GM12878 (cell line): ENCODE data around the gene NOTCH4. TPM values are rescaled to one million over a fixed set of nuclear protein-coding genes. Genes with fewer than 3 reads are reported as not detected.

Experiments
- ATAC-seq: fragments of 200-7000 bp; cut with Tn5 transposase; 3 replicates; pipeline ENCODE4 v1.9.1; 2020; ENCODE audit warnings: mild to moderate bottlenecking, moderate library complexity
- BruUV-seq: library from RNA; stranded (reverse); fragments of 400-500 nt; replicated peaks from 2 replicates; lab custom pipeline; 2021; lab: Mats Ljungman, UMichigan
- CTCF ChIA-PET: fragments of 300-600 bp; sonication (Branson Sonifier 250); formaldehyde crosslinking; extraction: SDS; loops from one replicate; lab custom pipeline; 2021; ENCODE audit warnings: inconsistent platforms; lab: Yijun Ruan, JAX
- POLR2A ChIA-PET: fragments of 350-600 bp; formaldehyde crosslinking; extraction: SDS; loops from one replicate; lab custom pipeline; 2021; ENCODE audit warnings: inconsistent platforms; lab: Charles Lee
- RAD21 ChIA-PET: fragments of 300-600 bp; sonication (Branson Sonifier 250); formaldehyde crosslinking; loops from one replicate; lab custom pipeline; 2023; ENCODE audit warnings: antibody characterized with exemption; ENCODE audit not compliant: unreplicated experiment; lab: Charles Lee
- SMC1A ChIA-PET: fragments of 300-600 bp; sonication (Branson Sonifier 250); formaldehyde crosslinking; loops from one replicate; lab custom pipeline; 2023; ENCODE audit not compliant: unreplicated experiment, uncharacterized antibody; lab: Charles Lee
- DNase-seq: peaks from one replicate; pipeline ENCODE4 v3.0.0-alpha.2; 2011; ENCODE audit warnings: low read depth, low spot score
- FAIRE-seq: peaks from 3 replicates; lab custom pipeline; 2011; peaks lifted over from hg19 to GRCh38; lab: Jason Lieb, UNC
- H2AFZ ChIP-seq: 2 replicates; pipeline ENCODE4 v1.6.0; 2011; ENCODE audit warnings: low read depth, low read length, control low read depth; ENCODE audit not compliant: control insufficient read depth
- H3K27ac ChIP-seq: 2 replicates; pipeline ENCODE4 v1.5.1; 2011; ENCODE audit warnings: control low read depth; ENCODE audit not compliant: control insufficient read depth, insufficient read depth
- H3K27me3 ChIP-seq, 2 experiments: replicated peaks in 1 of 2; 2 replicates each; pipeline versions ENCODE4 v1.6.0 to v1.6.1; 2011; ENCODE audit warnings: low read length in 1 of 2; ENCODE audit not compliant: control insufficient read depth in 2 of 2, insufficient read depth in 2 of 2
- H3K36me3 ChIP-seq, 2 experiments: 2 replicates each; pipeline ENCODE4 v1.5.1; 2011; ENCODE audit warnings: low read length in 1 of 2; ENCODE audit not compliant: control insufficient read depth in 2 of 2, insufficient read depth in 2 of 2
- H3K4me1 ChIP-seq: 2 replicates; pipeline ENCODE4 v1.6.1; 2011; ENCODE audit warnings: mild to moderate bottlenecking, low read length, moderate library complexity, mixed read lengths; ENCODE audit not compliant: control insufficient read depth, insufficient read depth
- H3K4me2 ChIP-seq: 2 replicates; pipeline ENCODE4 v1.6.0; 2011; ENCODE audit warnings: control low read depth; ENCODE audit not compliant: control insufficient read depth, insufficient read depth
- H3K4me3 ChIP-seq: fragments of 200-600 bp; sonication (generic); 2 replicates; pipeline ENCODE4 v1.5.1; 2016
- H3K79me2 ChIP-seq: 2 replicates; pipeline ENCODE4 v1.6.0; 2011; ENCODE audit warnings: low read length; ENCODE audit not compliant: control insufficient read depth, insufficient read depth
- H3K9ac ChIP-seq: 2 replicates; pipeline ENCODE4 v1.8.0; 2011; ENCODE audit warnings: low read length, control low read depth, mixed read lengths; ENCODE audit not compliant: control insufficient read depth, insufficient read depth
- H3K9me3 ChIP-seq: replicated peaks from 3 replicates; pipeline ENCODE4 v1.5.1; 2011; ENCODE audit warnings: mild to moderate bottlenecking, low read length; ENCODE audit not compliant: control insufficient read depth, insufficient read depth
- H4K20me1 ChIP-seq: 2 replicates; pipeline ENCODE4 v1.6.0; 2011; ENCODE audit not compliant: control insufficient read depth, insufficient read depth
- CTCF ChIP-seq, 3 experiments: IDR thresholded peaks in 2 of 3; conservative IDR thresholded peaks in 1 of 3; 2 replicates each; pipeline ENCODE4 v1.5.1; 2011; ENCODE audit warnings: low read depth in 3 of 3, low read length in 3 of 3, mild to moderate bottlenecking in 3 of 3, control low read depth in 2 of 3, moderate library complexity in 2 of 3, inconsistent platforms in 1 of 3, mixed read lengths in 1 of 3; ENCODE audit not compliant: control insufficient read depth in 2 of 3, insufficient read depth in 1 of 3; ENCODE audit errors: extremely low read depth in 1 of 3
- GATAD2B ChIP-seq: fragments of 450-650 bp; conservative IDR thresholded peaks from 2 replicates; pipeline ENCODE4 v1.6.1; 2017; ENCODE audit warnings: low read depth, mild to moderate bottlenecking, moderate library complexity
- RAD21 ChIP-seq: IDR thresholded peaks from 2 replicates; pipeline ENCODE4 v1.6.1; 2011; ENCODE audit warnings: mild to moderate bottlenecking, low read depth, low read length, moderate library complexity; ENCODE audit not compliant: insufficient read depth
- SMC3 ChIP-seq: IDR thresholded peaks from 2 replicates; pipeline ENCODE4 v1.6.1; 2011; ENCODE audit warnings: low read length, improper control_type of control experiment, borderline replicate concordance
- USF2 ChIP-seq: IDR thresholded peaks from 2 replicates; pipeline ENCODE4 v1.6.1; 2011; ENCODE audit warnings: low read depth, low read length, improper control_type of control experiment, borderline replicate concordance
- WGBS: methylation state at CpG from one replicate; pipeline ENCODE4 v1.1.6; 2016; ENCODE audit warnings: low lambda C conversion rate; ENCODE audit not compliant: insufficient replicate concordance, insufficient coverage; ENCODE audit errors: missing lambda C conversion rate; 5-methylcytosine and 5-hydroxymethylcytosine counted together
- in situ Hi-C: fragments of 300-500 bp; cut with MboI; formaldehyde crosslinking; loops from 9 replicates; pipeline ENCODE4 v1.14.3; 2018; ENCODE audit warnings: mixed read lengths
- intact Hi-C: fragments of 100-400 bp; cut with micrococcal nuclease; formaldehyde crosslinking; loops from one replicate; pipeline ENCODE4 v1.14.2; 2022; ENCODE audit not compliant: unreplicated experiment
- polyA plus RNA-seq, 11 experiments: library from polyadenylated mRNA; depleted of rRNA in 4 of 11; unstranded in 6 of 11; stranded (reverse) in 5 of 11; fragments of >200 nt; fragmentation: Nextera tagmentation in 4 of 11; fragmentation: Illumina TruSeq in 1 of 11; extraction: Ambion mirVana in 4 of 11; extraction: Trizol in 1 of 11; gene quantifications; 1 replicate in 1 of 11; 2 replicates in 10 of 11; pipeline versions ENCODE4 v1.2.1 to v1.2.3, GENCODE V29; 2011 to 2016; ENCODE audit warnings: inconsistent platforms in 2 of 11, missing spikeins in 2 of 11, low read depth in 1 of 11
- total RNA-seq, 4 experiments: library from RNA; depleted of rRNA in 3 of 4; stranded (reverse); fragments of >200 nt in 3 of 4; fragmentation: Illumina TruSeq in 1 of 4; extraction: Trizol in 1 of 4; gene quantifications; 2 replicates each; pipeline versions ENCODE4 v1.2.1 to v1.2.3, GENCODE V29; 2013 to 2021

The NOTCH4 gene
- total and polyA plus RNA-seq, 10 of the 15 experiments (the other 5 are each of a cell fraction or from before 2014, with no cell fraction given) = 0.66 to 3.3 (median 1.4) TPM

DNA sequence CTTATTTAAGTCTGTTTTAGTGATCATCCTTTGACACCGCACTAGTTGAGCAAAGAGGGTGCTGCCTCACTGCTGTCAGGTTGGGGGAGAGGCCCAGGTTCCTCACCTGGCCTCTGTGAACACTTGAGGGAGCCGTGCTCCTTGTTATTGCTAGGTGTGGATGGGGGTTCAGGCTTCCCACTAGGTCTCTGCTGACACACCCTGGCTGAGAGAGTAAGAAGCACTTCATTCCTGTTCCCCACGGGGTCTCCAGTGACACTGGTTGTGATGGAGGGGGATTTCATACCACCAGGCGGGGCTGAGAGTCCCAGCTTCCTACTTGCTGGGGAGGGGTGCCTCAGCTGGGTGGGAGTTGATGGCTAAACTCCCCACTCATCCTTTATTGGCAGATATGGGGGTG is 11.1 kb upstream of the NOTCH4 start:
- Histone ChIP-seq H3K27me3 (no peaks in the 10 kb centered on the region; a peak in 1 of 4 replicates), H3K4me1 (no peaks in the 10 kb centered on the region), H3K27ac (no peak overlapping the region), H4K20me1 (no peaks in the 10 kb centered on the region), H3K4me2 (no peak overlapping the region), H3K36me3 (no peaks in the 10 kb centered on the region), H2AFZ (no peak overlapping the region), H3K4me3 (no peak overlapping the region), H3K9me3 (no peaks in the 10 kb centered on the region), H3K9ac (no peak overlapping the region), H3K79me2 (no peaks in the 10 kb centered on the region)
- CTCF ChIA-PET = interaction anchor here (0.8 to 1.0 kb wide), 3 partner anchors 9 to 116 kb away, joined by 3 to 4 read pairs (median 3); no protein-coding TSS in a partner anchor
- POLR2A ChIA-PET = no interaction called here
- 39% methylated on average over 4 of the region's 4 CpGs for WGBS
- intact Hi-C loops = loop anchor here (5.0 kb wide), 1 partner anchor 38 kb away; no protein-coding TSS in a partner anchor
- no TSS peak for BruUV-seq
- no peak for DNase-seq
- ATAC-seq = peak; percentile 64
- no peak for FAIRE-seq
- RAD21 ChIA-PET = no interaction called here
- SMC1A ChIA-PET = no interaction called here
- in situ Hi-C loops = no loop called here
- TF ChIP-seq CTCF (IDR thresholded peaks at IDR 0.05 in 2 of 3, conservative IDR thresholded peaks at IDR 0.05 in 1 of 3; ENCODE audit: control insufficient read depth in 2 of 3, extremely low read depth in 1 of 3, insufficient read depth in 1 of 3, low read depth in 3 of 3, low read length in 3 of 3) = peak in 2 of 3 experiments; percentile 9 to 41; a peak in 3 of 6 replicates
- no peak for TF ChIP-seq USF2
- TF ChIP-seq RAD21 = peak; percentile 37; the same call in 1 of the 2 replicates
- peak; percentile 33; the same call in 1 of the 2 replicates for TF ChIP-seq SMC3
- no peak for TF ChIP-seq GATAD2B
